Mucosa of descending colon (tissue), 3 donors: Measurements from ENCODE around the gene CLSTN2. TPM values are rescaled to one million over a fixed set of nuclear protein-coding genes. Genes with fewer than 3 reads are reported as not detected.

Source experiments
- ATAC-seq: fragments of 200-7000 bp; cut with Tn5 transposase; one replicate; pipeline ENCODE4 v1.9.1; 2020; ENCODE audit warnings: mild to moderate bottlenecking, moderate library complexity
- DNase-seq, 3 donors: peaks; one replicate each; pipeline ENCODE4 v3.0.0-alpha.2; 2020
- H3K36me3 ChIP-seq: fragments of 200-600 bp; one replicate; pipeline ENCODE4 v1.8.0; 2021; ENCODE audit warnings: low read depth, mild to moderate bottlenecking
- H3K4me1 ChIP-seq: fragments of 200-600 bp; one replicate; pipeline ENCODE4 v1.8.0; 2021; ENCODE audit warnings: low read depth, mild to moderate bottlenecking
- H3K4me3 ChIP-seq: fragments of 200-600 bp; one replicate; pipeline ENCODE4 v1.8.0; 2021; ENCODE audit warnings: mild to moderate bottlenecking
- H3K9me3 ChIP-seq: fragments of 200-600 bp; one replicate; pipeline ENCODE4 v1.8.0; 2021; ENCODE audit warnings: mild to moderate bottlenecking
- CTCF ChIP-seq: fragments of 200-600 bp; IDR thresholded peaks from one replicate; pipeline ENCODE4 v1.8.0; 2022; ENCODE audit warnings: antibody characterized with exemption, mild to moderate bottlenecking
- intact Hi-C, 2 donors: fragments of 100-400 bp; cut with DNase I in 1 of 2; cut with micrococcal nuclease in 1 of 2; formaldehyde crosslinking; loops; one replicate each; pipeline versions ENCODE4 v1.11.0 to v1.11.1; 2022; cut with DNase I, micrococcal nuclease
- total RNA-seq, 3 donors: library from RNA; stranded (reverse); fragmentation: NEBNext Ultra II Directional in 2 of 3; extraction: Animal tissue kit (Norgen Biotek cat#: 25700) in 2 of 3; gene quantifications; one replicate each; pipeline versions ENCODE4 v1.2.1 to v1.2.4, GENCODE V29; 2021 to 2023
- donor health status: DM: no; HTN: no; CAD: no; lungs with moderate emphysema.
- donor health status: DM: no; HTN: no; CAD: no.
- donor health status: DM: no; HTN: yes; CAD: no.

Gene CLSTN2
- total RNA-seq, 3 donors from 2014 or later: 0.90 to 5.3 (median 2.5) TPM

GRCh38 chr3:140552403-140552802, 617.4 kb downstream of the CLSTN2 start:
- Histone ChIP-seq H3K4me3 (no peak overlapping the region), H3K4me1 (no peaks in the 10 kb centered on the region), H3K36me3 (no peaks in the 10 kb centered on the region), H3K9me3 (no peaks in the 10 kb centered on the region)
- TF ChIP-seq CTCF: no peak
- no peak for ATAC-seq
- intact Hi-C loops: no loop called here
- no peak for DNase-seq

- H3K4me3 ChIP-seq: no peak overlapping the region
- no peaks in the 10 kb centered on the region for H3K36me3 ChIP-seq
- TF ChIP-seq CTCF: no peak
- intact Hi-C loops: no loop called here
- H3K4me1 ChIP-seq: no peaks in the 10 kb centered on the region
- DNase-seq (no peak), ATAC-seq (no peak)
- no peaks in the 10 kb centered on the region for H3K9me3 ChIP-seq
Measured at GRCh38 chr3:140552898-140553297, 617.9 kb downstream of the CLSTN2 start.

GRCh38 chr3:140553591-140553990, 618.6 kb downstream of the CLSTN2 start:
- H3K4me1 ChIP-seq: no peaks in the 10 kb centered on the region
- no peaks in the 10 kb centered on the region for H3K36me3 ChIP-seq
- H3K4me3 ChIP-seq: no peak overlapping the region
- ATAC-seq (no peak), DNase-seq (no peak)
- intact Hi-C loops: no loop called here
- no peaks in the 10 kb centered on the region for H3K9me3 ChIP-seq
- no peak for TF ChIP-seq CTCF

- Histone ChIP-seq H3K4me1 (no peaks in the 10 kb centered on the region), H3K36me3 (no peaks in the 10 kb centered on the region), H3K4me3 (no peak overlapping the region), H3K9me3 (no peaks in the 10 kb centered on the region)
- ATAC-seq: no peak
- DNase-seq: no peak
- intact Hi-C loops: no loop called here
- TF ChIP-seq CTCF: no peak
Measured at GRCh38 chr3:140555666-140556065, 620.7 kb downstream of the CLSTN2 start.

- Histone ChIP-seq H3K9me3 (no peaks in the 10 kb centered on the region), H3K36me3 (no peaks in the 10 kb centered on the region), H3K4me3 (no peak overlapping the region), H3K4me1 (no peaks in the 10 kb centered on the region)
- ATAC-seq (no peak), DNase-seq (no peak)
- intact Hi-C loops: no loop called here
- TF ChIP-seq CTCF: no peak
Measured at GRCh38 chr3:140557476-140557875, 622.5 kb downstream of the CLSTN2 start.

- no peak for TF ChIP-seq CTCF
- intact Hi-C loops: no loop called here
- H3K36me3 ChIP-seq: no peaks in the 10 kb centered on the region
- no peaks in the 10 kb centered on the region for H3K9me3 ChIP-seq
- H3K4me3 ChIP-seq: no peak overlapping the region
- H3K4me1 ChIP-seq: no peaks in the 10 kb centered on the region
- DNase-seq: no peak
- ATAC-seq: no peak
Measured at GRCh38 chr3:140559546-140559945, 624.6 kb downstream of the CLSTN2 start.
